LHCN-M2 (cell line): Measurements from ENCODE around the gene MINDY3. TPM values are rescaled to one million over a fixed set of nuclear protein-coding genes. Genes with fewer than 3 reads are reported as not detected.

Experiments used
- DNase-seq: peaks from one replicate; pipeline ENCODE4 v3.0.0-alpha.2; 2012; ENCODE audit warnings: low read depth
- total RNA-seq: library from RNA; depleted of rRNA; stranded (reverse); fragments of >200 nt; gene quantifications from 2 replicates; pipeline ENCODE4 v1.2.3, GENCODE V29; 2014

Gene MINDY3
- total RNA-seq, 1 experiment from 2014 or later = 23.1 TPM

GRCh38 chr10:15805395-15806058 is 54.8 kb downstream of the MINDY3 start:
- DNase-seq = no peak

GRCh38 chr10:15804109-15804508 is 56.2 kb downstream of the MINDY3 start:
- no peak for DNase-seq

GRCh38 chr10:15802375-15802949 is 57.8 kb downstream of the MINDY3 start:
- DNase-seq = no peak

GRCh38 chr10:15801641-15802040 is 58.7 kb downstream of the MINDY3 start:
- DNase-seq = no peak

GRCh38 chr10:15801147-15801546 is 59.2 kb downstream of the MINDY3 start:
- DNase-seq = no peak

GRCh38 chr10:15797346-15797745 is 63.0 kb downstream of the MINDY3 start:
- DNase-seq = no peak

GRCh38 chr10:15796762-15797161 is 63.5 kb downstream of the MINDY3 start:
- DNase-seq = no peak

- DNase-seq = no peak
Measured at GRCh38 chr10:15796098-15796759, 64.1 kb downstream of the MINDY3 start.

- no peak for DNase-seq
Measured at GRCh38 chr10:15795036-15795792, 65.1 kb downstream of the MINDY3 start.

- no peak for DNase-seq
Measured at GRCh38 chr10:15794569-15794968, 65.7 kb downstream of the MINDY3 start.

- DNase-seq = no peak
Measured at GRCh38 chr10:15793664-15794063, 66.6 kb downstream of the MINDY3 start.

GRCh38 chr10:15792777-15793176 is 67.5 kb downstream of the MINDY3 start:
- no peak for DNase-seq

- DNase-seq = peak; percentile 24
Measured at GRCh38 chr10:15791816-15792524, 68.3 kb downstream of the MINDY3 start.

GRCh38 chr10:15789793-15790525 is 70.3 kb downstream of the MINDY3 start:
- peak; percentile 81 for DNase-seq

- no peak for DNase-seq
Measured at GRCh38 chr10:15787426-15787825, 72.9 kb downstream of the MINDY3 start.

- DNase-seq = no peak
Measured at GRCh38 chr10:15784662-15785300, 75.5 kb downstream of the MINDY3 start.

GRCh38 chr10:15783941-15784636 is 76.2 kb downstream of the MINDY3 start:
- no peak for DNase-seq

GRCh38 chr10:15782851-15783250 is 77.5 kb downstream of the MINDY3 start:
- DNase-seq = no peak

- no peak for DNase-seq
Measured at GRCh38 chr10:15781381-15781960, 78.8 kb downstream of the MINDY3 start.
